K562 (cell line): ENCODE results near the gene HSD17B2. TPM values are rescaled to one million over a fixed set of nuclear protein-coding genes. Genes with fewer than 3 reads are reported as not detected.
A peak's percentile ranks its signal among the peaks of the same experiment; 100 is the strongest.

ENCODE experiments used
- ATAC-seq: fragments of 200-7000 bp; cut with Tn5 transposase; 3 replicates; pipeline ENCODE4 v1.9.1; 2020; ENCODE audit warnings: moderate library complexity
- BruUV-seq: library from RNA; stranded (reverse); fragments of 400-500 nt; replicated peaks from 2 replicates; lab custom pipeline; 2021; lab: Mats Ljungman, UMichigan
- CTCF ChIA-PET: fragments of 300-600 bp; formaldehyde crosslinking; extraction: SDS; loops from one replicate; lab custom pipeline; 2021; ENCODE audit warnings: low intra/inter-chr PET ratio; lab: Yijun Ruan, JAX
- POLR2A ChIA-PET: fragments of 300-600, 350-650 bp; sonication (Branson Sonifier 250); formaldehyde crosslinking; extraction: SDS; loops from one replicate; lab custom pipeline; 2021; ENCODE audit warnings: antibody characterized with exemption, inconsistent platforms; lab: Yijun Ruan, JAX
- DNase-seq, 4 experiments: peaks; one replicate each; pipeline versions ENCODE4 v3.0.0 to v3.0.0-alpha.2; 2011 to 2018; ENCODE audit warnings: low spot score in 3 of 4, mixed read lengths in 3 of 4; ENCODE audit errors: extremely low read depth in 1 of 4
- FAIRE-seq: peaks from 2 replicates; lab custom pipeline; 2011; peaks lifted over from hg19 to GRCh38; lab: Jason Lieb, UNC
- H2AFZ ChIP-seq: 2 replicates; pipeline ENCODE4 v1.6.0; 2011; ENCODE audit warnings: low read depth, low read length, control low read depth, inconsistent platforms
- H3K27ac ChIP-seq: fragments of 200-600 bp; 3 replicates; pipeline ENCODE4 v1.8.0; 2011; ENCODE audit warnings: low read depth, mild to moderate bottlenecking, control low read depth, inconsistent platforms, low read length, moderate library complexity, mixed read lengths; ENCODE audit errors: extremely low read depth
- H3K27me3 ChIP-seq, 2 experiments: fragments of 300-600 bp in 1 of 2; 2 replicates in 1 of 2; 3 replicates in 1 of 2; pipeline versions ENCODE4 v1.6.0 to v1.8.0; 2011; ENCODE audit warnings: inconsistent platforms in 2 of 2, low read length in 2 of 2, mild to moderate bottlenecking in 1 of 2, mixed read lengths in 1 of 2, moderate library complexity in 1 of 2; ENCODE audit not compliant: control insufficient read depth in 2 of 2, insufficient read depth in 2 of 2
- H3K36me3 ChIP-seq: fragments of 300-600 bp; 3 replicates; pipeline ENCODE4 v1.8.0; 2011; ENCODE audit warnings: mild to moderate bottlenecking, low read length, inconsistent platforms; ENCODE audit not compliant: control insufficient read depth, insufficient read depth
- H3K4me1 ChIP-seq, 2 experiments: fragments of 200-600 bp in 1 of 2; replicated peaks in 1 of 2; 2 replicates in 1 of 2; 3 replicates in 1 of 2; pipeline versions ENCODE4 v1.5.1 to v1.8.0; 2011; ENCODE audit warnings: inconsistent platforms in 2 of 2, low read length in 2 of 2, mild to moderate bottlenecking in 1 of 2, mixed read lengths in 1 of 2, moderate library complexity in 1 of 2; ENCODE audit not compliant: control insufficient read depth in 2 of 2, insufficient read depth in 2 of 2
- H3K4me2 ChIP-seq: 2 replicates; pipeline ENCODE4 v1.6.1; 2011; ENCODE audit warnings: low read length, control low read depth, inconsistent platforms, mixed read lengths; ENCODE audit not compliant: insufficient read depth
- H3K4me3 ChIP-seq: fragments of 200-600 bp; sonication (generic), shearing (Covaris generic); 2 replicates; pipeline ENCODE4 v1.5.1; 2016; ENCODE audit warnings: control low read depth, inconsistent platforms
- H3K79me2 ChIP-seq: fragments of 200-600 bp; 3 replicates; pipeline ENCODE4 v1.8.0; 2011; ENCODE audit warnings: low read length, inconsistent platforms; ENCODE audit not compliant: control insufficient read depth, insufficient read depth
- H3K9ac ChIP-seq, 2 experiments: 2 replicates each; pipeline versions ENCODE4 v1.6.0 to v1.6.1; 2011; ENCODE audit warnings: low read depth in 2 of 2, low read length in 2 of 2, control low read depth in 1 of 2, inconsistent platforms in 1 of 2, mild to moderate bottlenecking in 1 of 2, mixed read lengths in 1 of 2; ENCODE audit not compliant: insufficient read depth in 1 of 2
- H3K9me1 ChIP-seq: one replicate; pipeline ENCODE4 v1.6.0; 2011; ENCODE audit warnings: inconsistent platforms, mild to moderate bottlenecking, low read length, moderate library complexity; ENCODE audit not compliant: control insufficient read depth, insufficient read depth
- H3K9me3 ChIP-seq: replicated peaks from 2 replicates; pipeline ENCODE4 v1.5.1; 2011; ENCODE audit warnings: low read depth, low read length, inconsistent platforms; ENCODE audit not compliant: control insufficient read depth, insufficient read depth
- H4K20me1 ChIP-seq: replicated peaks from 2 replicates; pipeline ENCODE4 v1.6.1; 2011; ENCODE audit warnings: low read length, inconsistent platforms, mixed read lengths; ENCODE audit not compliant: control insufficient read depth, insufficient read depth
- ARID1B ChIP-seq: fragments of 450-650 bp; IDR thresholded peaks from 2 replicates; pipeline ENCODE4 v1.6.1; 2016; ENCODE audit warnings: antibody characterized with exemption, mild to moderate bottlenecking, inconsistent platforms
- GMEB1 ChIP-seq: fragments of 250-450 bp; sonication (Bioruptor Pico); IDR thresholded peaks from 2 replicates; pipeline ENCODE4 v1.4.0; 2020; ENCODE audit warnings: mild to moderate bottlenecking
- NCOA2 ChIP-seq, 2 experiments: fragments of 450-650 bp; IDR thresholded peaks; 2 replicates each; pipeline ENCODE4 v1.6.1; 2018; ENCODE audit warnings: mild to moderate bottlenecking in 2 of 2, moderate library complexity in 1 of 2; ENCODE audit not compliant: partially characterized antibody in 2 of 2
- RAD21 ChIP-seq, 2 experiments: fragments of 250-450 bp in 1 of 2; fragments of 450-650 bp in 1 of 2; sonication (Bioruptor Pico) in 1 of 2; formaldehyde crosslinking in 1 of 2; IDR thresholded peaks in 1 of 2; conservative IDR thresholded peaks in 1 of 2; 2 replicates each; pipeline versions ENCODE4 v1.4.0 to v1.8.0; 2020 to 2022; ENCODE audit warnings: mild to moderate bottlenecking in 2 of 2, moderate library complexity in 1 of 2
- REST ChIP-seq, 2 experiments: fragments of 450-650 bp; formaldehyde crosslinking in 1 of 2; IDR thresholded peaks; 2 replicates each; pipeline versions ENCODE4 v1.4.0 to v1.6.1; 2014 to 2020; ENCODE audit warnings: mild to moderate bottlenecking in 2 of 2, borderline replicate concordance in 1 of 2, low read depth in 1 of 2
- RHOXF2B ChIP-seq: fragments of 250-450 bp; sonication (Bioruptor Pico); conservative IDR thresholded peaks from 2 replicates; pipeline ENCODE4 v1.5.1; 2021
- TBL1XR1 ChIP-seq, 2 experiments: IDR thresholded peaks; 2 replicates each; pipeline ENCODE4 v1.6.1; 2012; ENCODE audit warnings: improper control_type of control experiment in 2 of 2, low read length in 2 of 2, mild to moderate bottlenecking in 1 of 2
- TEAD2 ChIP-seq: fragments of 450-650 bp; IDR thresholded peaks from 2 replicates; pipeline ENCODE4 v1.6.1; 2016; ENCODE audit warnings: missing genetic modification characterization, control low read depth, missing compliant biosample characterization
- ZNF282 ChIP-seq: sonication (generic); formaldehyde crosslinking; IDR thresholded peaks from 2 replicates; pipeline ENCODE4 v1.8.1; 2023; ENCODE audit warnings: missing genetic modification reagents
- ZNF445 ChIP-seq: fragments of 250-450 bp; sonication (Bioruptor Pico); IDR thresholded peaks from 2 replicates; pipeline ENCODE4 v1.4.0; 2020; ENCODE audit warnings: low read depth, mild to moderate bottlenecking, moderate library complexity
- WGBS: fragments of 100-300 bp; shearing (Covaris generic); methylation state at CpG from one replicate; pipeline ENCODE4 v1.1.6; 2016; ENCODE audit warnings: low coverage, mixed read lengths; ENCODE audit not compliant: insufficient coverage; ENCODE audit errors: missing lambda C conversion rate; 5-methylcytosine and 5-hydroxymethylcytosine counted together
- in situ Hi-C: fragments of 300-500 bp; cut with MboI; formaldehyde crosslinking; loops from 4 replicates; pipeline ENCODE4 v1.15.0; 2018; ENCODE audit warnings: inconsistent platforms, mixed read lengths
- intact Hi-C: fragments of 100-400 bp; cut with micrococcal nuclease; formaldehyde crosslinking; loops from 2 replicates; pipeline ENCODE4 v1.14.2; 2022
- polyA plus RNA-seq, 8 experiments: library from polyadenylated mRNA; depleted of rRNA in 4 of 8; stranded (reverse) in 5 of 8; unstranded in 3 of 8; fragments of >200 nt; fragmentation: Nextera tagmentation in 2 of 8; fragmentation: Illumina TruSeq in 1 of 8; extraction: Ambion mirVana in 2 of 8; extraction: Trizol in 1 of 8; gene quantifications; 2 replicates each; pipeline versions ENCODE4 v1.2.1 to v1.2.3, GENCODE V29; 2011 to 2014; ENCODE audit warnings: inconsistent platforms in 1 of 8, missing spikeins in 1 of 8
- total RNA-seq, 7 experiments: library from RNA; depleted of rRNA in 6 of 7; stranded (reverse); fragments of >200 nt in 6 of 7; fragmentation: Illumina TruSeq in 2 of 7; extraction: Trizol in 2 of 7; gene quantifications; 2 replicates each; pipeline versions ENCODE4 v1.2.1 to v1.2.3, GENCODE V29; 2011 to 2021; ENCODE audit warnings: low replicate concordance in 1 of 7

Gene HSD17B2
- total and polyA plus RNA-seq, 9 of the 15 experiments (the other 6 are each of a cell fraction or from before 2014, with no cell fraction given), result not detected

GRCh38 chr16:81996664-81997509 is 38.2 kb upstream of the HSD17B2 start:
- no peak overlapping the region for H3K9ac ChIP-seq
- no peaks in the 10 kb centered on the region; a peak in 1 of 5 replicates for H3K4me1 ChIP-seq
- POLR2A ChIA-PET, result interaction anchor here (0.6 to 1.9 kb wide), 8 partner anchors 9 to 1281 kb away, joined by 3 to 5 read pairs (median 3); partner anchors contain the start of gene SDR42E1
- no TSS peak for BruUV-seq
- CTCF ChIA-PET, result interaction anchor here (0.6 to 0.7 kb wide), 2 partner anchors 101 to 107 kb away, joined by 3 read pairs; no protein-coding TSS in a partner anchor
- in situ Hi-C loops (no loop called here), intact Hi-C loops (loop anchor here (5.0 kb wide), 2 partner anchors 55 to 100 kb away; no protein-coding TSS in a partner anchor)
- no peak overlapping the region for H3K27ac ChIP-seq
- 2% methylated on average over 11 of the region's 11 CpGs for WGBS
- peaks cover 0 to 17% of the 10 kb centered on the region in 2 experiments; a peak in 3 of 5 replicates for H3K27me3 ChIP-seq
- H2AFZ ChIP-seq, result 0 out of 2 replicates have a peak overlapping the region, but pooled peaks have one; percentile 28
- FAIRE-seq, result peak; percentile 67
- ATAC-seq, result peak; percentile 80
- no peaks in the 10 kb centered on the region for H3K9me3 ChIP-seq
- no peak overlapping the region for H3K4me2 ChIP-seq
- no peaks in the 10 kb centered on the region for H4K20me1 ChIP-seq
- no peaks in the 10 kb centered on the region for H3K9me1 ChIP-seq
- no peaks in the 10 kb centered on the region for H3K79me2 ChIP-seq
- peak; percentile 39 to 47 (median 43) for DNase-seq
- H3K4me3 ChIP-seq, result no peak overlapping the region
- H3K36me3 ChIP-seq, result no peaks in the 10 kb centered on the region
- TF ChIP-seq TBL1XR1 (IDR thresholded peaks at IDR 0.05; ENCODE audit: low read length in 2 of 2) (no peak), ARID1B (0 out of 2 replicates have a peak, but pooled peaks have one; percentile 20), REST (IDR thresholded peaks at IDR 0.05; ENCODE audit: borderline replicate concordance) (peak; percentile 12; the same call in 1 of the 2 replicates), REST (CRISPR knock-in tag; IDR thresholded peaks at IDR 0.05; ENCODE audit: low read depth) (no peak), ZNF445 (CRISPR knock-in tag) (no peak), TEAD2 (tag) (no peak), RHOXF2B (no peak), ZNF282 (no peak), GMEB1 (CRISPR knock-in tag) (no peak), RAD21 (CRISPR knock-in tag; conservative IDR thresholded peaks at IDR 0.05 in 1 of 2, IDR thresholded peaks at IDR 0.05 in 1 of 2) (peak; percentile 44 to 56; a peak in 3 of 4 replicates), NCOA2 (IDR thresholded peaks at IDR 0.05; ENCODE audit: partially characterized antibody in 2 of 2) (no peak)
